Measurements from ENCODE around the gene C3orf22. TPM values are rescaled to one million over a fixed set of nuclear protein-coding genes. Genes with fewer than 3 reads are reported as not detected.
"Not testable (repeated sequence)": the region's sequence is repeated elsewhere in the genome, so short reads cannot be mapped to it uniquely, and the experiment has no call there.

C3orf22 gene
- total RNA-seq, 3 donors from 2014 or later, result not detected

GRCh38 chr3:126541628-126542339 lies 16.9 kb downstream of the C3orf22 start:
- Mint-ChIP-seq H3K9me3 (no peaks in the 10 kb centered on the region), H3K36me3 (ENCODE audit: insufficient read depth) (no peaks in the 10 kb centered on the region), H3K4me3 (no peak overlapping the region), H3K4me1 (ENCODE audit: low read depth) (no peaks in the 10 kb centered on the region), H3K27me3 (ENCODE audit: low read depth) (peaks cover 4% of the 10 kb centered on the region)
- ATAC-seq (no peak), DNase-seq (no peak)

DNA sequence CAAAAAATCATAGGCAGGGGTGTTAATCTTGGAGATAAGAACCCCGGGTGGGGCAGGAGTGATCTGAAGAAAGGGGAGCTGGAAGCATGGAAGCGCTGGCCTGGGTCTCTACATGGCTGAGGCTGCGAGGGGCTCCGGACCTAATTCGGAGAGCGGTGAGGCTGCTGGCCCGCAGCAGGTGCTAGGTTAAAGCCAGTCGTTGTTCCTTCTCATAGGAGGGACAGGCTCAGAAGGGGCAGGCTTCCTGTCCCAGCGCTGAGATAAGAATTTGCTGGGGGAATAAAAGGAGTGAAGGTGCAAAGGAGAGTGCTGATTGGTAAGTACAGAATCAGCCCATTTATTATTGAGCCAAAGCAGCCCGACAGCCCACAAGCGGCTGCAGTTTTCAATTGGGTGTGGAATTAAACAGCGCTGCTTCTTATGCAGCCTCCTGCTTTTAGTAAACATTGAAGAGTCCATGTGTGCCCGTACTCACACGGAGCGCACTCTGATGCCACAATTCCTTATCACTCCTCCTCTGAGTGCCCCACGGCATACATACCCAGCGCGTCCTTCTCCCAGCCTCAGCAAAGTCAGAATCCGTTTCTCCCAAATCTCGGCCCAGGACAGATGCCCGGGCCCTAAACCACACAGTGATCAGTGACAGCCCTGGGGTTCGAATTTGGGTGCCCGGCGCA lies 17.6 kb downstream of the C3orf22 start:
- Mint-ChIP-seq H3K36me3 (ENCODE audit: insufficient read depth) (no peaks in the 10 kb centered on the region), H3K27me3 (ENCODE audit: low read depth) (no peaks in the 10 kb centered on the region), H3K4me3 (no peak overlapping the region), H3K9me3 (no peaks in the 10 kb centered on the region), H3K4me1 (ENCODE audit: low read depth) (no peaks in the 10 kb centered on the region)
- ATAC-seq (no peak), DNase-seq (no peak)

GRCh38 chr3:126540342-126540849 lies 18.3 kb downstream of the C3orf22 start:
- no peaks in the 10 kb centered on the region for H3K9me3 Mint-ChIP-seq
- ATAC-seq, result no peak
- no peak overlapping the region for H3K4me3 Mint-ChIP-seq
- DNase-seq, result no peak
- peaks cover 1% of the 10 kb centered on the region for H3K27me3 Mint-ChIP-seq (ENCODE audit: low read depth)
- H3K36me3 Mint-ChIP-seq (ENCODE audit: insufficient read depth), result no peaks in the 10 kb centered on the region
- H3K4me1 Mint-ChIP-seq (ENCODE audit: low read depth), result no peaks in the 10 kb centered on the region

DNA sequence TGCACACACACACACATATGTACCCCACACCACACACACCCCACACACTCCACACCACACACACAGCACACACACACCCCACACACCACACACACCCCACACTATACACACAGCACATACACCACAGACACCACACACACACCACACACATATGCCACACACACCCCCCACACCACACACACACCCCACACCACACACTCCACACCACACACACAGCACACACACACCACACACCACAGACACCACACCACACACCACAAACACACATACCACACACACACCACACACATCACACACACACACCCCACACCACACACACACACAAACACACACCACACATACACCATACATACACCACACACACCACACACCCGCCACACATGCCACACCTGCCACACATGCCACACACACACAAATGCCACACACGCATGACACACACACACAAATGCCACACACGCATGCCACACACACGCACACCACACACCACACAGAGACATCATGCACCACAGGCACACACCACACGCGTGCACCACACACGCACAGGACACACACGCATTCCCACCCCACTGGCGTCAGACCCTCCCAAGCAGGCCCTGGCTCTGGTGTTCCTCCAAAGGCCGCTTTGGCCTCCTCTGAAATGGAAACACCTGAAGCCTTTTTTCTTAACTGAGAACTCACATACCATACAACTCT lies 19.0 kb downstream of the C3orf22 start:
- no peak for ATAC-seq
- Mint-ChIP-seq H3K27me3 (ENCODE audit: low read depth) (peaks cover 1% of the 10 kb centered on the region), H3K9me3 (no peaks in the 10 kb centered on the region), H3K36me3 (ENCODE audit: insufficient read depth) (no peaks in the 10 kb centered on the region), H3K4me1 (ENCODE audit: low read depth) (no peaks in the 10 kb centered on the region), H3K4me3 (no peak overlapping the region)
- DNase-seq, result no peak

DNA sequence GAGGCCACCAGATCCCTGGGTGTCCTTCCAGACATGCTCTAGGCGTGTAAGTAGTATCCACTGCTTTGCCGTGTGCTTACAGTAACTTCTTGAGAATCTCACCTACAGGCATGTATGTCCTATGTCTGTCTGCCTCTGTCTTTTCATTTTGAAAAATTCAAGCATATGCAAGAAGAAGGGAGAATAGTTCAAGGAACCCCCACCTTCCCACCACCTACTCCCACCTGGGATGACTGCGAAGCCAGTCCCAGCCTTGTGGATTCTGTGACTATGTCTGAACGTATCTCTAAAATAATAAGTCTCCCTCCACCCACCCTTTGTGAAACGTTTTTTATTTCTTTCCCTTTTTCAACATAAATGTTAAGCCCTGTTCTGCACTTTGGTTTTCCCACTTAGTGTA lies 19.8 kb downstream of the C3orf22 start:
- Mint-ChIP-seq H3K9me3 (no peaks in the 10 kb centered on the region), H3K4me3 (no peak overlapping the region), H3K4me1 (ENCODE audit: low read depth) (no peaks in the 10 kb centered on the region), H3K36me3 (ENCODE audit: insufficient read depth) (no peaks in the 10 kb centered on the region), H3K27me3 (ENCODE audit: low read depth) (peaks cover 3% of the 10 kb centered on the region)
- ATAC-seq (no peak), DNase-seq (no peak)

GRCh38 chr3:126538316-126538715 lies 20.4 kb downstream of the C3orf22 start:
- no peaks in the 10 kb centered on the region for H3K36me3 Mint-ChIP-seq (ENCODE audit: insufficient read depth)
- no peak for ATAC-seq
- peaks cover 3% of the 10 kb centered on the region for H3K27me3 Mint-ChIP-seq (ENCODE audit: low read depth)
- DNase-seq, result no peak
- H3K9me3 Mint-ChIP-seq, result no peaks in the 10 kb centered on the region
- H3K4me1 Mint-ChIP-seq (ENCODE audit: low read depth), result no peaks in the 10 kb centered on the region
- H3K4me3 Mint-ChIP-seq, result no peak overlapping the region

DNA sequence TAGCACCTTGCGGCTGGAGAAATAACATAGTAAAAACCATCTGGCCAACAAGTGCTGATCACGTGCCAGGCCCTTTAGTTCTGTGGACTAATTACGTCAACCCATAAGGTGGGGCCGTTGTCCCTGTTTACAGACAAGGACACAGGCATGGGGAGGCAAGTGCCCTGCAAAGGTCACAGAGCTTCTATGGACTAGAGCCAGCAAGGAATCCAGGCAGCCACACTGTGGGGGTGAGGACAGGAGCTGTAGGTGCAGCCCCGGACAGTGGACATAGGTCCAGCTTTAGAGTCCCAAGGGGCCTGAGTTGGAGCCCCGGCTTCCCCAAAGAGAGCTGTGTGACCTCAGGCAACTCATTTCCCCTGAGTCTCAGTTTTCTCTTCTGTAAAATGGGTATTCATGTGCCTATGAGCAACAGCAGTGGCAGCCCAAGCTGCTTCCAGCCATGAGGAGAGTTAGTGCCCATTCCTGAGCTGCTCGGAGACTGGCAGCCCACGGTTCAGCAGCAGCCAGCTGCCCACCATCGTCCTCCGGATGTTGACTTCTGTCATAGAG lies 20.9 kb downstream of the C3orf22 start:
- Mint-ChIP-seq H3K9me3 (no peaks in the 10 kb centered on the region), H3K27me3 (ENCODE audit: low read depth) (peaks cover 3% of the 10 kb centered on the region), H3K4me1 (ENCODE audit: low read depth) (no peaks in the 10 kb centered on the region), H3K36me3 (ENCODE audit: insufficient read depth) (no peaks in the 10 kb centered on the region), H3K4me3 (no peak overlapping the region)
- ATAC-seq (no peak), DNase-seq (no peak)

- H3K4me3 Mint-ChIP-seq, result no peak overlapping the region
- peaks cover 3% of the 10 kb centered on the region for H3K27me3 Mint-ChIP-seq (ENCODE audit: low read depth)
- no peaks in the 10 kb centered on the region for H3K4me1 Mint-ChIP-seq (ENCODE audit: low read depth)
- DNase-seq (no peak), ATAC-seq (no peak)
- H3K9me3 Mint-ChIP-seq, result no peaks in the 10 kb centered on the region
- no peaks in the 10 kb centered on the region for H3K36me3 Mint-ChIP-seq (ENCODE audit: insufficient read depth)
Measured at GRCh38 chr3:126537116-126537729, 21.5 kb downstream of the C3orf22 start.

DNA sequence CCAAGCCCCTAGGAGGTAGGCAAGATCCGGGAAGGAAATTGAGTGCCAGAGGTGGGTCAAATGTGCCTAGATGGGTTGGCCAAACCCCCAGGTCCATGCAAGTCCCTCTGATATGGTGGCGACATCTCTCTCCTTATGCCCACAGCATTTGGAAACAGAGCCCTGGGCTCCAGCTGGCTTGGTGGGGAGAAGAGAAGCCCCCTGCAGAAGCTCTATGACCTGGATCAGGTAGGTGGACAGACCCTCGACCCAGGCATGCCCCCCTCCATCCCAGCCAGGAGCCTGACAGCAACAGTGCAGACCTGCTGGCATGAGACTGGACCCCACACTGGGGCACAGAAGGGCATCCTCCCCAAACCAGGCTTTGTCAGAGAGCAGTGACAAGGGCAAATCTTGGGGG lies 22.6 kb downstream of the C3orf22 start:
- ATAC-seq (no peak), DNase-seq (no peak)
- no peaks in the 10 kb centered on the region for H3K4me1 Mint-ChIP-seq (ENCODE audit: low read depth)
- no peak overlapping the region for H3K4me3 Mint-ChIP-seq
- peaks cover 3% of the 10 kb centered on the region for H3K27me3 Mint-ChIP-seq (ENCODE audit: low read depth)
- no peaks in the 10 kb centered on the region for H3K9me3 Mint-ChIP-seq
- H3K36me3 Mint-ChIP-seq (ENCODE audit: insufficient read depth), result no peaks in the 10 kb centered on the region

- DNase-seq, result no peak
- Mint-ChIP-seq H3K4me3 (no peak overlapping the region), H3K27me3 (ENCODE audit: low read depth) (peaks cover 3% of the 10 kb centered on the region), H3K4me1 (ENCODE audit: low read depth) (no peaks in the 10 kb centered on the region), H3K36me3 (ENCODE audit: insufficient read depth) (no peaks in the 10 kb centered on the region), H3K9me3 (no peaks in the 10 kb centered on the region)
- ATAC-seq, result no peak
Measured at GRCh38 chr3:126535636-126536035, 23.1 kb downstream of the C3orf22 start.

- H3K36me3 Mint-ChIP-seq (ENCODE audit: insufficient read depth); H3K27me3 Mint-ChIP-seq (ENCODE audit: low read depth); H3K4me1 Mint-ChIP-seq (ENCODE audit: low read depth); H3K4me3 Mint-ChIP-seq; DNase-seq; ATAC-seq; H3K9me3 Mint-ChIP-seq: not testable (repeated sequence)
Measured at GRCh38 chr3:126534716-126535115, 24.0 kb downstream of the C3orf22 start.

- no peak for DNase-seq
Measured at GRCh38 chr3:126533506-126533905, 25.2 kb downstream of the C3orf22 start.

DNA sequence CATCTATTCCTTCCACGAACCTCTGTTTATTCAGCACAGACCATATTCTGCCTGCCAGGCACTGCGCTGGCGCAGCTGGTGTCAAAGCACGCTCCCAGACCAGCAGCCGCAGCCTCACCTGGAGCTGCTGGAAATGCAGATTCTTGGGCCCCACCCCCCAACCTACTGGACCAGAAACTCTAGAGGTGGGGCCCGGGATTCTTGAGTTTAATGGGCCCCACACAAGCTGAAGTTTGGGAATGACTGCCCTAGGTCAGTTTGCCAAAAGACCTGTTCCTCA lies 27.7 kb downstream of the C3orf22 start:
- H3K9me3 Mint-ChIP-seq, result no peaks in the 10 kb centered on the region
- H3K36me3 Mint-ChIP-seq (ENCODE audit: insufficient read depth), result no peaks in the 10 kb centered on the region
- H3K4me1 Mint-ChIP-seq (ENCODE audit: low read depth), result no peaks in the 10 kb centered on the region

More at GRCh38 chr3:126533506-126533905, 25.2 kb downstream of the C3orf22 start:
- Mint-ChIP-seq H3K27me3 (ENCODE audit: low read depth) (peaks cover 3% of the 10 kb centered on the region), H3K4me1 (ENCODE audit: low read depth) (no peaks in the 10 kb centered on the region), H3K9me3 (no peaks in the 10 kb centered on the region), H3K36me3 (ENCODE audit: insufficient read depth) (no peaks in the 10 kb centered on the region), H3K4me3 (no peak overlapping the region)
- ATAC-seq, result no peak

More for the DNA sequence above, 27.7 kb downstream of the C3orf22 start:
- Mint-ChIP-seq H3K4me3 (no peak overlapping the region), H3K27me3 (ENCODE audit: low read depth) (peaks cover 4% of the 10 kb centered on the region)
- no peak for ATAC-seq
- no peak for DNase-seq
